HG03025 (cell line): Measurements from ENCODE around the gene FEN1.

ENCODE experiments used
- ATAC-seq: cut with Tn5 transposase; IDR thresholded peaks from one replicate; pipeline ENCODE4 v1.9.1; 2021; ENCODE audit warnings: mild to moderate bottlenecking, moderate library complexity; ENCODE audit not compliant: unreplicated experiment, low FRiP score

The FEN1 gene

GRCh38 chr11:61815790-61816735 lies 23.4 kb downstream of the FEN1 start:
- no peak for ATAC-seq

- peak; percentile 32 for ATAC-seq
Measured at GRCh38 chr11:61816736-61817455, 24.2 kb downstream of the FEN1 start, which contains the start of gene FADS1. Gene FADS1 (minus strand): TSS chr11:61817003. CDS start chr11:61816929, 74 bp downstream.

GRCh38 chr11:61817471-61818202 lies 24.9 kb downstream of the FEN1 start:
- no peak for ATAC-seq

GRCh38 chr11:61820174-61820573 lies 27.5 kb downstream of the FEN1 start:
- no peak for ATAC-seq

GRCh38 chr11:61826930-61827570 lies 34.3 kb downstream of the FEN1 start:
- ATAC-seq, result no peak

GRCh38 chr11:61827571-61828378 lies 35.1 kb downstream of the FEN1 start, which contains the start of gene FADS2:
Gene FADS2 (plus strand): TSS chr11:61828300. CDS start chr11:61828391, 91 bp downstream.
- ATAC-seq, result peak; percentile 64

GRCh38 chr11:61828379-61828628 lies 35.6 kb downstream of the FEN1 start:
- no peak for ATAC-seq

- no peak for ATAC-seq
Measured at GRCh38 chr11:61828629-61829407, 36.1 kb downstream of the FEN1 start.

GRCh38 chr11:61829806-61830205 lies 37.1 kb downstream of the FEN1 start:
- ATAC-seq, result no peak

- no peak for ATAC-seq
Measured at GRCh38 chr11:61830237-61831105, 37.8 kb downstream of the FEN1 start.

GRCh38 chr11:61832207-61832606 lies 39.5 kb downstream of the FEN1 start:
- ATAC-seq, result no peak

GRCh38 chr11:61832754-61833153 lies 40.0 kb downstream of the FEN1 start:
- no peak for ATAC-seq

- no peak for ATAC-seq
Measured at GRCh38 chr11:61833471-61833870, 40.8 kb downstream of the FEN1 start.

GRCh38 chr11:61833926-61834277 lies 41.2 kb downstream of the FEN1 start:
- ATAC-seq, result no peak

GRCh38 chr11:61834278-61835048 lies 41.8 kb downstream of the FEN1 start:
- ATAC-seq, result peak; percentile 61

- no peak for ATAC-seq
Measured at GRCh38 chr11:61836193-61836592, 43.5 kb downstream of the FEN1 start.

GRCh38 chr11:61837411-61838005 lies 44.8 kb downstream of the FEN1 start:
- no peak for ATAC-seq
